CD4-positive, alpha-beta T cell (primary cell): ENCODE results near the gene RPP21. TPM values are rescaled to one million over a fixed set of nuclear protein-coding genes. Genes with fewer than 3 reads are reported as not detected.

Experiments used
- ATAC-seq: fragments of 200-7000 bp; cut with Tn5 transposase; one replicate; pipeline ENCODE4 v1.10.0; 2022; ENCODE audit warnings: mild to moderate bottlenecking; ENCODE audit not compliant: poor library complexity
- CTCF ChIA-PET: fragments of 350-600 bp; sonication (Branson Sonifier 250); formaldehyde crosslinking; loops from one replicate; lab custom pipeline; 2021; ENCODE audit warnings: antibody characterized with exemption, inconsistent platforms; lab: Charles Lee
- POLR2A ChIA-PET: fragments of 350-600 bp; sonication (Branson Sonifier 250); formaldehyde crosslinking; loops from one replicate; lab custom pipeline; 2021; ENCODE audit warnings: antibody characterized with exemption, inconsistent platforms; lab: Charles Lee
- DNase-seq, 14 experiments: peaks; one replicate each; pipeline ENCODE4 v3.0.0-alpha.2; 2013 to 2020; ENCODE audit warnings: mixed read lengths in 2 of 14
- H3K27ac ChIP-seq, 2 donors: one replicate each; pipeline versions ENCODE4 v1.5.1 to v1.7.0; 2013; ENCODE audit warnings: low read length in 2 of 2, low read depth in 1 of 2, mild to moderate bottlenecking in 1 of 2
- H3K27me3 ChIP-seq, 2 experiments: 1 replicate in 1 of 2; 2 replicates in 1 of 2; pipeline versions ENCODE4 v1.6.1 to v1.7.0; 2013; ENCODE audit warnings: low read length in 2 of 2, control low read depth in 1 of 2, mild to moderate bottlenecking in 1 of 2, moderate library complexity in 1 of 2; ENCODE audit not compliant: insufficient read depth in 2 of 2, control insufficient read depth in 1 of 2
- H3K36me3 ChIP-seq: one replicate; pipeline ENCODE4 v1.6.1; 2013; ENCODE audit warnings: low read length, control low read depth; ENCODE audit not compliant: insufficient read depth
- H3K4me1 ChIP-seq: one replicate; pipeline ENCODE4 v1.6.1; 2013; ENCODE audit warnings: low read length, control low read depth; ENCODE audit not compliant: insufficient read depth
- H3K4me3 ChIP-seq: one replicate; pipeline ENCODE4 v1.5.1; 2013; ENCODE audit warnings: mild to moderate bottlenecking, low read length, moderate library complexity
- H3K9me3 ChIP-seq, 2 experiments: 1 replicate in 1 of 2; 2 replicates in 1 of 2; pipeline versions ENCODE4 v1.6.1 to v1.7.0; 2013; ENCODE audit warnings: low read length in 2 of 2, mild to moderate bottlenecking in 2 of 2, control low read depth in 1 of 2, moderate library complexity in 1 of 2; ENCODE audit not compliant: control insufficient read depth in 1 of 2, insufficient read depth in 1 of 2
- H3K27ac Mint-ChIP-seq: one replicate; pipeline ENCODE4 v1.8.0; 2020; ENCODE audit warnings: mixed read lengths
- H3K27me3 Mint-ChIP-seq: one replicate; pipeline ENCODE4 v1.8.0; 2021; ENCODE audit warnings: mixed read lengths
- H3K36me3 Mint-ChIP-seq: one replicate; pipeline ENCODE4 v1.8.0; 2021; ENCODE audit warnings: low read depth, mixed read lengths
- H3K4me1 Mint-ChIP-seq: one replicate; pipeline ENCODE4 v1.8.0; 2021; ENCODE audit warnings: low read depth, mixed read lengths
- H3K4me3 Mint-ChIP-seq: one replicate; pipeline ENCODE4 v1.8.0; 2020; ENCODE audit warnings: mild to moderate bottlenecking, mixed read lengths
- H3K9me3 Mint-ChIP-seq: one replicate; pipeline ENCODE4 v1.8.0; 2020; ENCODE audit warnings: mixed read lengths
- intact Hi-C, 2 experiments: fragments of 100-400 bp; cut with DNase I in 1 of 2; cut with micrococcal nuclease in 1 of 2; formaldehyde crosslinking; loops; one replicate each; pipeline versions ENCODE4 v1.15.1 to v1.9.0; 2023 to 2025; cut with DNase I, micrococcal nuclease
- total RNA-seq, 174 experiments: library from RNA in 2 of 174; stranded (reverse) in 2 of 174; gene quantifications; one replicate each; pipeline ENCODE4 v1.2.3 and lab custom pipeline; 2021 to 2026
- TF ChIP-seq, protein P1 (sequence below): fragments of 200-600 bp; IDR thresholded peaks from one replicate; pipeline ENCODE4 v1.8.0; 2022; ENCODE audit warnings: antibody characterized with exemption, mild to moderate bottlenecking

Gene RPP21
- total RNA-seq, 2 experiments from 2014 or later = 42.8 to 51.9 TPM

DNA sequence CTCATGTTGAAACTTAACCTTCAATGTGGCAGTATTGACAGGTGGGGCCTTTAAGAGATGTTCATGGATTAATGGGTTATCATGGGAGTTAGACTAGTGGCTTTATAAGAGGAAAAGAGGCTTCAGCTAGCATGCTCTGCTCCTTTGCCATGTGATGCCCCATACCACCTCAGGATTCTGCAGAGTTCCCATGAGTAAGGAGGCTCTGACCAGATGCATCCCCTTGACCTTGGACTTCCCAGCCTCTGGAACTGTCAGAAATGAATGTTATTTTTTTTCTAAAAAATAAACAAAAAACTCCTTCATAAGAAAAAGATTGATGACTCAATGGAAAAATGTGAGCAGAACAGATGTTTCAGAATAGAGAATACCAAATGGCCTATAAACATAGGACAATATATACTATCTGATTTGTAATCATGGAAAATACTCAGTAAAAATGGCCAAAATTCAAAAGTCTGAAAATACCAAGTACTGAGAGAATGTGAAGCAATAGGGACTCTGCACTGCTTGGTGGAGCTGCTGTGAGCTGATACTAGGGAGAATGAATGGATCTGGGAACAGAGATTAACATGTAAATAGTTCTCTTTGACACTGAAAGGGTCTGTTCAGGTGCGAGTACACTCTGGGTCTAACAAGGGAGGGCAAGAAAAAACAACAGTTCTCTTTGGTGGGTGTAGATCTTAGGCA, 25.7 kb upstream of the RPP21 start:
- Mint-ChIP-seq H3K9me3 (no peaks in the 10 kb centered on the region), H3K36me3 (peaks cover 54% of the 10 kb centered on the region), H3K27ac (peak overlapping the region; percentile 78), H3K27me3 (no peaks in the 10 kb centered on the region), H3K4me1 (peaks cover 87% of the 10 kb centered on the region), H3K4me3 (peak overlapping the region; percentile 20)
- Histone ChIP-seq H3K27me3 (no peaks in the 10 kb centered on the region), H3K4me1 (peaks cover 36% of the 10 kb centered on the region), H3K36me3 (peaks cover 26% of the 10 kb centered on the region), H3K9me3 (no peaks in the 10 kb centered on the region), H3K27ac (no peak overlapping the region), H3K4me3 (no peak overlapping the region)
- DNase-seq (no peak), ATAC-seq (no peak)
- CTCF ChIA-PET = no interaction called here
- TF ChIP-seq, protein P1, sequence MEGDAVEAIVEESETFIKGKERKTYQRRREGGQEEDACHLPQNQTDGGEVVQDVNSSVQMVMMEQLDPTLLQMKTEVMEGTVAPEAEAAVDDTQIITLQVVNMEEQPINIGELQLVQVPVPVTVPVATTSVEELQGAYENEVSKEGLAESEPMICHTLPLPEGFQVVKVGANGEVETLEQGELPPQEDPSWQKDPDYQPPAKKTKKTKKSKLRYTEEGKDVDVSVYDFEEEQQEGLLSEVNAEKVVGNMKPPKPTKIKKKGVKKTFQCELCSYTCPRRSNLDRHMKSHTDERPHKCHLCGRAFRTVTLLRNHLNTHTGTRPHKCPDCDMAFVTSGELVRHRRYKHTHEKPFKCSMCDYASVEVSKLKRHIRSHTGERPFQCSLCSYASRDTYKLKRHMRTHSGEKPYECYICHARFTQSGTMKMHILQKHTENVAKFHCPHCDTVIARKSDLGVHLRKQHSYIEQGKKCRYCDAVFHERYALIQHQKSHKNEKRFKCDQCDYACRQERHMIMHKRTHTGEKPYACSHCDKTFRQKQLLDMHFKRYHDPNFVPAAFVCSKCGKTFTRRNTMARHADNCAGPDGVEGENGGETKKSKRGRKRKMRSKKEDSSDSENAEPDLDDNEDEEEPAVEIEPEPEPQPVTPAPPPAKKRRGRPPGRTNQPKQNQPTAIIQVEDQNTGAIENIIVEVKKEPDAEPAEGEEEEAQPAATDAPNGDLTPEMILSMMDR = no peak
- POLR2A ChIA-PET = no interaction called here
- intact Hi-C loops = loop anchor here in 1 of 2 experiments (5.0 kb wide), 1 partner anchor 33 kb away; no protein-coding TSS in a partner anchor

DNA sequence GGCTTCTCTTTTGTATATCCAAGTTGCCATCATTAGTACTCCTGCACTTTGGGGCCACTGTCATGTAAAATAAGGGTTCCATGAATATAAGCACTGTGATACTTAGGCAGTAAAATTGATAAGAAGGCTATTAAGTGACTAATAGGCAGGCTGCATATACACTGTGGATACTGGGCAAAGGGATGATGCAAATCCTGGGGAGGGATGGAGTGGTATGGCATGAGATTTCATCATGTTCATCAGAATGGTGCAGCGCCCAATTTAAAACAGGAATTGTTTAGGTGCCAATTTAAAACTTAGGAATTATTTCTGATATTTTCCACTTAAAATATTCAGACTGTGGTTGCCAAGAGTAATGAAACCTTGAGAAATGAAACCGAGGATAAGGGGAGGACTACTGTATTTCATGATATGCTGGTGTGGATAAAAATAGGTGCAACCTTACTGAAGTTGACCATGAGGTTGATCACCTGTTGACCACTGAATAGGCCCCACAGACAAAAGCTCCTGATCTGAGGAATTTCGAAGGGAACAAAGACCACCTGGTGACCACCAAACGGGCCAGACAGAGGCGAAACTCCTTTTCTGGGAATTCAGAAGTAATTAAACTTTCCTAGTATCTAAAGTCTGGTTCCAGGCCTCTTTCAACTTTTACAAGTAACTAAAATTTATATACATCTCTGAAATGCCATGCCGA, 23.1 kb upstream of the RPP21 start:
- peaks cover 88% of the 10 kb centered on the region for H3K4me1 Mint-ChIP-seq
- peak overlapping the region; percentile 64 for H3K27ac Mint-ChIP-seq
- ATAC-seq = no peak
- Histone ChIP-seq H3K36me3 (peaks cover 4% of the 10 kb centered on the region), H3K4me3 (no peak overlapping the region), H3K9me3 (no peaks in the 10 kb centered on the region), H3K27ac (no peak overlapping the region), H3K27me3 (no peaks in the 10 kb centered on the region), H3K4me1 (peaks cover 59% of the 10 kb centered on the region)
- H3K27me3 Mint-ChIP-seq = no peaks in the 10 kb centered on the region
- no peak for DNase-seq
- intact Hi-C loops = loop anchor here in 1 of 2 experiments (5.0 to 10.0 kb wide), 2 partner anchors 60 to 593 kb away; partner anchors contain the start of gene VARS2
- H3K9me3 Mint-ChIP-seq = no peaks in the 10 kb centered on the region
- H3K36me3 Mint-ChIP-seq = peaks cover 46% of the 10 kb centered on the region
- ChIA-PET POLR2A (interaction anchor here (0.7 kb wide), 1 partner anchor 236 kb away, joined by 3 read pairs; no protein-coding TSS in a partner anchor), CTCF (no interaction called here)
- TF ChIP-seq, protein P1 = no peak
- H3K4me3 Mint-ChIP-seq = peak overlapping the region; percentile 49

DNA sequence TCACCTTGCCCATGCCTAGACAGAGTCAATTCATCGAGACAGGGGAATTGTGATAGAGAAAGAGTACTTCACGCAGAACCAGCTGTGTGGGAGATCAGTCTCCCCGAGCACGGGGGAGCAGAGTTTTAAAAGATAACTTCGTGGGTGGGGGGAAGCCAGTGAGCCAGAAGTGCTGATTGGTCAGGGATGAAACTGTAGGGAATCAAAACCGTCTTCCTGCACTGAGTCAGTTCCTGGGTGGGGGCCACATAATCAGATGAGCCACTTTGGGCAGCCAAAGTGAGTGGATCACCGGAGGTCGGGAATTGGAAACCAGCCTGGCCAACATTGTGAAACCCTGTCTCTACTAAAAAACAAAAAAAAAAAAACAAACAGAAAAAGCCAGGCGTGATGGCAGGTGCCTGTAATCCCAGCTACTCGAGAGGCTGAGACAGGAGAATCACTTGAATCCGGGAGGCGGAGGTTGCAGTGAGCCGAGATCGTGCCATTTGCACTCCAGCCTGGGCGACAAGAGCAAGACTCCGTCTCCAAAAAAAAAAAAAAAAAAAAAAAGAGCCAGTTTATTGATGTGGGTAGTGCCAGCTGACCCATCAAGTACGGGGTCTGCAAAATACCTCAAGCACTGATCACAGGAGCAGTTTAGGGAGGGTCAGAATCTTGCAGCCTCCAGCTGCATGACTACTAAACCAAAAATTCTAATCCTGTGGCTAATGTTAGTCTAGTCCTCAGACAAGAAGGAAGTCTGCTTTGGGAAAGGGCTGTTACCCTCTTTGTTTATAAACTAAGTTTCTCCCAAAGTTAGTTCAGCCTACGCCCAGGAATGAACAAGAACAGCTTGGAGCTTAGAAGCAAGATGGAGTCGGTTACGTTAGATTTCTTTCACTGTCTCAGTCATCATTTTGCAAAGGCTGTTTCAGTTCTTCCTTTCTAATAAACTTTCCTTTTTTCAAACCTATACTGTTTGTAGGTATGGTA, 22.1 kb upstream of the RPP21 start:
- ChIA-PET CTCF (interaction anchor here (1.3 kb wide), 1 partner anchor 131 kb away, joined by 3 read pairs; no protein-coding TSS in a partner anchor), POLR2A (interaction anchor here (0.7 kb wide), 1 partner anchor 235 kb away, joined by 3 read pairs; no protein-coding TSS in a partner anchor)
- DNase-seq (peak in 1 of 14 experiments; percentile 7), ATAC-seq (no peak)
- H3K27ac Mint-ChIP-seq = peak overlapping the region; percentile 97
- H3K27ac ChIP-seq = no peak overlapping the region
- peaks cover 62% of the 10 kb centered on the region for H3K4me1 ChIP-seq
- H3K4me3 ChIP-seq = no peak overlapping the region
- peaks cover 89% of the 10 kb centered on the region for H3K4me1 Mint-ChIP-seq
- intact Hi-C loops = loop anchor here in 1 of 2 experiments (5.0 to 10.0 kb wide), 2 partner anchors 61 to 592 kb away; partner anchors contain the start of gene VARS2
- H3K9me3 Mint-ChIP-seq = no peaks in the 10 kb centered on the region
- TF ChIP-seq, protein P1 = no peak
- H3K36me3 ChIP-seq = peaks cover 4% of the 10 kb centered on the region
- H3K27me3 ChIP-seq = no peaks in the 10 kb centered on the region
- H3K4me3 Mint-ChIP-seq = peak overlapping the region; percentile 49
- peaks cover 48% of the 10 kb centered on the region for H3K36me3 Mint-ChIP-seq
- H3K9me3 ChIP-seq = no peaks in the 10 kb centered on the region
- no peaks in the 10 kb centered on the region for H3K27me3 Mint-ChIP-seq
